ENCODE results near the gene LGALS13. TPM values are rescaled to one million over a fixed set of nuclear protein-coding genes. Genes with fewer than 3 reads are reported as not detected.

Gene LGALS13
- total RNA-seq, 1 donor from 2014 or later = not detected

- H3K4me1 Mint-ChIP-seq (ENCODE audit: low read depth, unreplicated experiment) = no peaks in the 10 kb centered on the region
- DNase-seq = no peak
- H3K27me3 Mint-ChIP-seq (ENCODE audit: unreplicated experiment) = no peaks in the 10 kb centered on the region
- H3K4me3 Mint-ChIP-seq (ENCODE audit: unreplicated experiment) = no peak overlapping the region
- H3K36me3 Mint-ChIP-seq (ENCODE audit: unreplicated experiment) = no peaks in the 10 kb centered on the region
- peaks cover 1% of the 10 kb centered on the region for H3K9me3 Mint-ChIP-seq (ENCODE audit: unreplicated experiment)
- H3K27ac Mint-ChIP-seq (ENCODE audit: unreplicated experiment) = no peak overlapping the region
- TF ChIP-seq CTCF (IDR thresholded peaks at IDR 0.05; ENCODE audit: partially characterized antibody, unreplicated experiment) = no peak
Measured at GRCh38 chr19:39645800-39646411, 43.6 kb downstream of the LGALS13 start.

- no peak for TF ChIP-seq CTCF (IDR thresholded peaks at IDR 0.05; ENCODE audit: partially characterized antibody, unreplicated experiment)
- Mint-ChIP-seq H3K4me3 (ENCODE audit: unreplicated experiment) (no peak overlapping the region), H3K4me1 (ENCODE audit: low read depth, unreplicated experiment) (no peaks in the 10 kb centered on the region), H3K27ac (ENCODE audit: unreplicated experiment) (no peak overlapping the region), H3K27me3 (ENCODE audit: unreplicated experiment) (peaks cover 3% of the 10 kb centered on the region), H3K9me3 (ENCODE audit: unreplicated experiment) (peaks cover 4% of the 10 kb centered on the region), H3K36me3 (ENCODE audit: unreplicated experiment) (no peaks in the 10 kb centered on the region)
- no peak for DNase-seq
Measured at GRCh38 chr19:39647918-39648317, 45.6 kb downstream of the LGALS13 start.

- Mint-ChIP-seq H3K4me3 (ENCODE audit: unreplicated experiment) (no peak within 1 kb of the TSS), H3K27ac (ENCODE audit: unreplicated experiment) (no peak within 1 kb of the TSS), H3K9me3 (ENCODE audit: unreplicated experiment) (peaks cover 2% of the 10 kb centered on the region), H3K36me3 (ENCODE audit: unreplicated experiment) (no peaks in the 10 kb centered on the region), H3K4me1 (ENCODE audit: low read depth, unreplicated experiment) (no peaks in the 10 kb centered on the region), H3K27me3 (ENCODE audit: unreplicated experiment) (peaks cover 8% of the 10 kb centered on the region)
- DNase-seq = no peak
- TF ChIP-seq CTCF (IDR thresholded peaks at IDR 0.05; ENCODE audit: partially characterized antibody, unreplicated experiment) = no peak
Measured at GRCh38 chr19:39655613-39656012, 53.3 kb downstream of the LGALS13 start, which contains the start of gene LGALS16. Gene LGALS16, plus strand, starts transcription at chr19:39655913. Its CDS starts 49 bp downstream, at chr19:39655962.

Other genes with a start within 250 kb of the LGALS13 start
- gene PAF1, start 211.4 kb upstream of the LGALS13 start, total RNA-seq (ENCODE audit: unreplicated experiment) = 36.2 TPM
- gene MED29, start 211.1 kb upstream of the LGALS13 start, total RNA-seq (ENCODE audit: unreplicated experiment) = 30.1 TPM
- 3.1 TPM for gene ZFP36, start 195.7 kb upstream of the LGALS13 start, total RNA-seq (ENCODE audit: unreplicated experiment)
- 205 TPM for gene PLEKHG2, start 189.9 kb upstream of the LGALS13 start, total RNA-seq (ENCODE audit: unreplicated experiment)
- 912 TPM for gene RPS16, start 166.6 kb upstream of the LGALS13 start, total RNA-seq (ENCODE audit: unreplicated experiment)
- gene SUPT5H, start 156.9 kb upstream of the LGALS13 start, total RNA-seq (ENCODE audit: unreplicated experiment) = 160 TPM
- gene TIMM50, start 121.7 kb upstream of the LGALS13 start, total RNA-seq (ENCODE audit: unreplicated experiment) = 256 TPM
- gene DLL3, start 103.6 kb upstream of the LGALS13 start, total RNA-seq (ENCODE audit: unreplicated experiment) = 788 TPM
- 9.9 TPM for gene SELENOV, start 87.4 kb upstream of the LGALS13 start, total RNA-seq (ENCODE audit: unreplicated experiment)
- gene EID2B, start 69.7 kb upstream of the LGALS13 start, total RNA-seq (ENCODE audit: unreplicated experiment) = 7.6 TPM
- 20.2 TPM for gene EID2, start 62.4 kb upstream of the LGALS13 start, total RNA-seq (ENCODE audit: unreplicated experiment)
- gene LGALS16, start 53.4 kb downstream of the LGALS13 start, total RNA-seq (ENCODE audit: unreplicated experiment) = not detected
- not detected for gene LGALS14, start 102.0 kb downstream of the LGALS13 start, total RNA-seq (ENCODE audit: unreplicated experiment)
- gene CLC, start 135.5 kb downstream of the LGALS13 start, total RNA-seq (ENCODE audit: unreplicated experiment) = not detected
- 1.6 TPM for gene LEUTX, start 176.3 kb downstream of the LGALS13 start, total RNA-seq (ENCODE audit: unreplicated experiment)
- 86.3 TPM for gene DYRK1B, start 231.6 kb downstream of the LGALS13 start, total RNA-seq (ENCODE audit: unreplicated experiment)
- 119 TPM for gene FBL, start 243.9 kb downstream of the LGALS13 start, total RNA-seq (ENCODE audit: unreplicated experiment)